Stimulated activated CD4-positive, alpha-beta T cell treated with anti-CD3 and anti-CD28 coated beads, Interleukin-2, amount 100 ng/mL, for 4 hours (primary cell): ENCODE results near the gene SHLD2.
"Not testable (repeated sequence)": the region's sequence is repeated elsewhere in the genome, so short reads cannot be mapped to it uniquely, and the experiment has no call there.

Source experiments
- DNase-seq: peaks from one replicate; pipeline ENCODE4 v3.0.0-alpha.2; 2020; ENCODE audit warnings: low read depth

The SHLD2 gene

DNA sequence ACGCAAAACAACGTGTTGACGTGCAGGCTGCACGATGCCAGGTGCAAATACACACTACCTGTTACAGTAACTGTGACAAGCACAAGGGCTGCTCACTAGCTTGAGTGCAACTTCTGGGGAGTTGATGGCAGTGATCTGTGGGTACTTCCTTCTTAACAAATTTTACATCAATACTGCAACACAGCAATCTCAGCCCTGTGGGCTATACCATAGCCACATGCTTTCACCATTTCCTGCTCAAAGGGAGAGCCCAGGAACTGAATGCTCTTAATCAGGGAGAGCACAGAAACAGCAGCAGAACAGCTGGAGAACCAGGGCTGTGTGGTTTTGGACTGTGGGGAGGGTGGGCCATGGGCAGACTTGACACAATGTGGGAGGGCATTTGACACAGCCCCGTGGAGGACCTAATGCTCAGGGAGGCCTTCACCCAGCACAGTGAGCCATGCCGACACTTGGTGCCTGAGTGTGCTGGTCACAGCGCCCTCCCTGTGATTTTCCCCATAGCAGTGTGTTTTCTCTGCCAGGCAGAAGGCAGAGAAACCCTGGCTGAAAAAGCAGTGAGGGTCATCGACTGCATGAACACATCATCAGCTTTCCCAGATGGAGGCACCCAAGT, 118.3 kb downstream of the SHLD2 start:
- DNase-seq, result not testable (repeated sequence)

GRCh38 chr10:87213806-87214205, 118.8 kb downstream of the SHLD2 start:
- not testable (repeated sequence) for DNase-seq

DNA sequence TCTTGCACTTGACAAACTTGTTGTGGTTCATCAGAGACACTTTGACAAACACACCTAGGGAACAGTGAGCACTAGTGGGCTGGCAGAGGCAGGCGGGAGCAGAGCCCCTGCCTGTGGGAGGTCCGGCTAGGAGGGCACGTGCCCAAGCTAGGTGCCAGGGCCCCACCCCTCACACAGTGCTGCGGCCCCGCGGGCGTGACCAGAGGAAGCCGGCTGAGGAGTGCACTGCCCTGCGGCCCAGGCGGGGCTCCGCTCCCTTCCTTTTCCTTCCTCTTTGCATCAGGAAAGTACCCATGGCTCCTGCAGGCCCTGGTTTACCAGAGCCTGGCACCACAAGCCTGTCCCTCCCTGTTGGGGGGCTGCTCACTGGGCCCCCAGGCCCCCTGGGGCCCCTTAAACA, 121.1 kb downstream of the SHLD2 start:
- DNase-seq, result not testable (repeated sequence)

GRCh38 chr10:87219370-87219769, 124.4 kb downstream of the SHLD2 start:
- not testable (repeated sequence) for DNase-seq

- not testable (repeated sequence) for DNase-seq
Measured at GRCh38 chr10:87222789-87223188, 127.8 kb downstream of the SHLD2 start.

- not testable (repeated sequence) for DNase-seq
Measured at GRCh38 chr10:87225148-87225547, 130.1 kb downstream of the SHLD2 start, which contains the start of gene NUTM2A. Gene NUTM2A, plus strand, starts transcription at chr10:87225448. Its CDS starts 383 bp downstream, at chr10:87225831.

GRCh38 chr10:87228247-87228646, 133.2 kb downstream of the SHLD2 start:
- DNase-seq, result not testable (repeated sequence)

GRCh38 chr10:87229211-87229610, 134.2 kb downstream of the SHLD2 start:
- not testable (repeated sequence) for DNase-seq

GRCh38 chr10:87234854-87235253, 139.8 kb downstream of the SHLD2 start:
- not testable (repeated sequence) for DNase-seq

DNA sequence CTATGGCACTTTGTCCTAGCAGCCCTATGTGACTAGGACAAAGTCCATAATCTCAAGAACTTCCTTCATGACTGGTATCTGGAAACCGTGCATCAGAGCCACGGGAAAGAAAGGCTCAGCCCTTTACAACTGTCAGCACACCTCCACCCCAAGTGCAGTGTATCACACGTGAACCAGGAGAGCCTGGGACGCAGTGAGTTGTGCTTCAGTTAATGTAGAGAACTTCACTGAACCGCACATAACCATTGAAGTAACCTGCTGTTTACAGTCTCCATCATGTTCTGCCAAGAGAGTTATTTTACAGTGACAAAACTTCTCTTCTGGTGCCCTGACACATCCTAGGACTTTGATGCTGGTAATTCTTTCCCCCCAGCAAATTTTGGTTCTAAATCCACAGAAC, 142.2 kb downstream of the SHLD2 start:
- DNase-seq, result not testable (repeated sequence)

DNA sequence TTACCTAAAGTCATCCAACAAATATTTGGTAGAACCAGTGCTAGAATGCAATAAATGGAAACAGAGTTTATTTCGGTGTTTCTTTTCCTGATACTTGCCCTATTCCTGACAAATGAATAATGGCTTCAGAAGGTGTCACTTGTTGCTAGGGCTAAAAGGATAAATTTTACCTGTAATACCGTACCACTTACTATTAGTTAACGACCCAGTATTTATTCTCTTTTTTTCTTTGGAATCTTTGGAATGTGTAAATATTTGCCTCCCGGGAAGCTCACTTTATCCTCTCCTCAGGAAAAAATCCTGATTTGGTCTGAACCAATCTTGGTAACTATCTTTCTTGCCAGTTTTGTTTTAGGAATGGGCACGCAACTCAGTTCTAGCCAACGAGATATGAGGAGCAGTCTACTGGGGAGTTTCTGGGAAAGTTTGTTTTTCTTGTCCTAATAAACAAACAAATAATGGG, 144.4 kb downstream of the SHLD2 start:
- not testable (repeated sequence) for DNase-seq
